NB4 (cell line): Measurements from ENCODE around the gene GRM8.

Experiments
- CTCF ChIP-seq: IDR thresholded peaks from one replicate; pipeline ENCODE4 v1.5.1; 2012; ENCODE audit warnings: low read depth, low read length
- POLR2A ChIP-seq: IDR thresholded peaks from 2 replicates; pipeline ENCODE4 v1.6.1; 2011; ENCODE audit warnings: mild to moderate bottlenecking; ENCODE audit not compliant: insufficient read length; ENCODE audit errors: extremely low read depth

DNA sequence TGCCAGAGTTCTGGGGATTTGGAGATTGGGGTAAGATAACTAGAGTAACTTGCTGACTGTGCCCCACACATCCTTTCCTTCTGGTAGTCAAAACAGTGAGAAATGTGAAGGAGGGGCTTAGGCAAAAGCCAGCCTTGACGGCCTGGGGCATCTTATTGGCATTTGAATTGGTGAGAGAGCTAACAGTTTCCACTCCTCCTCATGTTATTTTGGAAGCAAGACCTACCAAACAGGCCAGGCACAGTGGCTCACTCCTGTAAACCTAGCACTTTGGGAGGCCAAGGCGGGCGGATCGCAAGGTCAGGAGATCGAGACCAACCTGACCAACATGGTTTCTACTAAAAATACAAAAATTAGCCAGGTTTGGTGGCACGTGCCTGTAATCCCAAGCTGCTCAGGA, 596.6 kb downstream of the GRM8 start:
- TF ChIP-seq CTCF = no peak
- no peak for TF ChIP-seq POLR2A
